Astrocyte (in vitro differentiated cells and primary cell): Measurements from ENCODE around the gene CMTM8. TPM values are rescaled to one million over a fixed set of nuclear protein-coding genes. Genes with fewer than 3 reads are reported as not detected.

Experiments
- DNase-seq: peaks from one replicate; pipeline ENCODE4 v3.0.0-alpha.2; 2010; ENCODE audit warnings: low read depth
- FAIRE-seq: peaks from 2 replicates; lab custom pipeline; 2011; peaks lifted over from hg19 to GRCh38; lab: Jason Lieb, UNC
- H2AFZ ChIP-seq: 2 replicates; pipeline ENCODE4 v1.6.0; 2012; ENCODE audit warnings: low read depth, low read length, inconsistent platforms
- H3K27ac ChIP-seq: 2 replicates; pipeline ENCODE4 v1.5.1; 2011; ENCODE audit warnings: low read depth, low read length, inconsistent platforms
- H3K27me3 ChIP-seq: 2 replicates; pipeline ENCODE4 v1.6.0; 2011; ENCODE audit warnings: low read length, inconsistent platforms; ENCODE audit not compliant: insufficient read depth
- H3K36me3 ChIP-seq: 2 replicates; pipeline ENCODE4 v1.5.1; 2011; ENCODE audit warnings: low read length, inconsistent platforms; ENCODE audit not compliant: insufficient read depth
- H3K4me1 ChIP-seq: 2 replicates; pipeline ENCODE4 v1.5.1; 2011; ENCODE audit warnings: low read length, inconsistent platforms; ENCODE audit not compliant: insufficient read depth
- H3K4me2 ChIP-seq: 2 replicates; pipeline ENCODE4 v1.6.0; 2012; ENCODE audit warnings: low read length, inconsistent platforms
- H3K4me3 ChIP-seq: 2 replicates; pipeline ENCODE4 v1.5.1; 2011; ENCODE audit warnings: low read depth, mild to moderate bottlenecking, low read length, inconsistent platforms; ENCODE audit not compliant: insufficient read depth
- H3K79me2 ChIP-seq: 2 replicates; pipeline ENCODE4 v1.6.0; 2012; ENCODE audit warnings: mild to moderate bottlenecking, low read length, inconsistent platforms; ENCODE audit not compliant: insufficient read depth
- H3K9ac ChIP-seq: 2 replicates; pipeline ENCODE4 v1.6.0; 2012; ENCODE audit warnings: mild to moderate bottlenecking, low read length, inconsistent platforms
- H3K9me3 ChIP-seq: 2 replicates; pipeline ENCODE4 v1.5.1; 2012; ENCODE audit warnings: low read depth, mild to moderate bottlenecking, low read length, inconsistent platforms; ENCODE audit not compliant: insufficient read depth
- H4K20me1 ChIP-seq: 2 replicates; pipeline ENCODE4 v1.6.0; 2012; ENCODE audit warnings: low read length, inconsistent platforms; ENCODE audit not compliant: insufficient read depth
- H3K27ac Mint-ChIP-seq: one replicate; pipeline ENCODE4 v1.8.0; 2021; ENCODE audit warnings: mild to moderate bottlenecking, mixed read lengths; ENCODE audit not compliant: unreplicated experiment
- H3K27me3 Mint-ChIP-seq: one replicate; pipeline ENCODE4 v1.8.0; 2021; ENCODE audit warnings: low read depth, mixed read lengths; ENCODE audit not compliant: unreplicated experiment
- H3K36me3 Mint-ChIP-seq: one replicate; pipeline ENCODE4 v1.8.0; 2021; ENCODE audit warnings: low read depth, mixed read lengths; ENCODE audit not compliant: unreplicated experiment
- H3K4me1 Mint-ChIP-seq: one replicate; pipeline ENCODE4 v1.8.0; 2021; ENCODE audit warnings: low read depth, mixed read lengths; ENCODE audit not compliant: unreplicated experiment
- H3K4me3 Mint-ChIP-seq: one replicate; pipeline ENCODE4 v1.8.0; 2021; ENCODE audit warnings: mild to moderate bottlenecking, moderate library complexity, mixed read lengths; ENCODE audit not compliant: unreplicated experiment
- H3K9me3 Mint-ChIP-seq: one replicate; pipeline ENCODE4 v1.8.0; 2021; ENCODE audit warnings: mild to moderate bottlenecking, mixed read lengths; ENCODE audit not compliant: unreplicated experiment
- EZH2 ChIP-seq: IDR thresholded peaks from 2 replicates; pipeline ENCODE4 v1.6.1; 2012; ENCODE audit warnings: mild to moderate bottlenecking, low read length, inconsistent platforms; ENCODE audit not compliant: insufficient read depth
- total RNA-seq: library from RNA; stranded (reverse); gene quantifications from 2 replicates; pipeline ENCODE4 v1.2.1, GENCODE V29; 2021
- TF ChIP-seq, protein P1 (sequence below): IDR thresholded peaks from 2 replicates; pipeline ENCODE4 v1.5.1; 2011; ENCODE audit warnings: low read depth, mild to moderate bottlenecking, inconsistent platforms, low read length, moderate library complexity; ENCODE audit not compliant: insufficient read depth

The CMTM8 gene
- total RNA-seq, 1 donor from 2014 or later, result 1.6 TPM

DNA sequence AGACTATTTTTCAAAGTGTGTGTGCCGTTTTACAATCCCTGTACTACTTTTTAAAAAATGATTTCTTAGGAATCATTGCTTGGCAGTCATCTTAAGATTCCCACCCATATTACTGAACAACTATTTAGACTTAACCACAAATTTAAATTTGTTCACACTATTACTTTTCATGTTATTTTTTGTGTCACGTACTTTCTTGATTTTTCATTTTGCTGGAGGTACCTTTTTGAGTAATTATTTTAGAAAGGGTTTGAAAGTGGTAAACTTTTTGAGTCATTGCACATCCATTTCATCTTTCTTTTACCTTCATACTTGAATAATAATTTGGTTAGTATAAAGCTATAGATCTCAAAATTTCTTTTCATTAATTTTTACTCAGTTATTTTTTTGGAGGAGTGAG is 16.9 kb downstream of the CMTM8 start:
- Histone ChIP-seq H3K36me3 (no peaks in the 10 kb centered on the region), H3K9me3 (no peaks in the 10 kb centered on the region), H3K4me2 (no peak overlapping the region), H3K9ac (no peak overlapping the region), H3K4me1 (no peaks in the 10 kb centered on the region), H3K4me3 (no peak overlapping the region), H3K27me3 (no peaks in the 10 kb centered on the region), H3K27ac (no peak overlapping the region), H4K20me1 (no peaks in the 10 kb centered on the region), H3K79me2 (no peaks in the 10 kb centered on the region), H2AFZ (no peak overlapping the region)
- Mint-ChIP-seq H3K27me3 (no peaks in the 10 kb centered on the region), H3K27ac (no peak overlapping the region), H3K4me1 (no peaks in the 10 kb centered on the region), H3K9me3 (peaks cover 2% of the 10 kb centered on the region), H3K36me3 (no peaks in the 10 kb centered on the region), H3K4me3 (no peak overlapping the region)
- FAIRE-seq, result no peak
- no peak for DNase-seq
- TF ChIP-seq, protein P1, sequence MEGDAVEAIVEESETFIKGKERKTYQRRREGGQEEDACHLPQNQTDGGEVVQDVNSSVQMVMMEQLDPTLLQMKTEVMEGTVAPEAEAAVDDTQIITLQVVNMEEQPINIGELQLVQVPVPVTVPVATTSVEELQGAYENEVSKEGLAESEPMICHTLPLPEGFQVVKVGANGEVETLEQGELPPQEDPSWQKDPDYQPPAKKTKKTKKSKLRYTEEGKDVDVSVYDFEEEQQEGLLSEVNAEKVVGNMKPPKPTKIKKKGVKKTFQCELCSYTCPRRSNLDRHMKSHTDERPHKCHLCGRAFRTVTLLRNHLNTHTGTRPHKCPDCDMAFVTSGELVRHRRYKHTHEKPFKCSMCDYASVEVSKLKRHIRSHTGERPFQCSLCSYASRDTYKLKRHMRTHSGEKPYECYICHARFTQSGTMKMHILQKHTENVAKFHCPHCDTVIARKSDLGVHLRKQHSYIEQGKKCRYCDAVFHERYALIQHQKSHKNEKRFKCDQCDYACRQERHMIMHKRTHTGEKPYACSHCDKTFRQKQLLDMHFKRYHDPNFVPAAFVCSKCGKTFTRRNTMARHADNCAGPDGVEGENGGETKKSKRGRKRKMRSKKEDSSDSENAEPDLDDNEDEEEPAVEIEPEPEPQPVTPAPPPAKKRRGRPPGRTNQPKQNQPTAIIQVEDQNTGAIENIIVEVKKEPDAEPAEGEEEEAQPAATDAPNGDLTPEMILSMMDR, result no peak
- TF ChIP-seq EZH2, result no peak

DNA sequence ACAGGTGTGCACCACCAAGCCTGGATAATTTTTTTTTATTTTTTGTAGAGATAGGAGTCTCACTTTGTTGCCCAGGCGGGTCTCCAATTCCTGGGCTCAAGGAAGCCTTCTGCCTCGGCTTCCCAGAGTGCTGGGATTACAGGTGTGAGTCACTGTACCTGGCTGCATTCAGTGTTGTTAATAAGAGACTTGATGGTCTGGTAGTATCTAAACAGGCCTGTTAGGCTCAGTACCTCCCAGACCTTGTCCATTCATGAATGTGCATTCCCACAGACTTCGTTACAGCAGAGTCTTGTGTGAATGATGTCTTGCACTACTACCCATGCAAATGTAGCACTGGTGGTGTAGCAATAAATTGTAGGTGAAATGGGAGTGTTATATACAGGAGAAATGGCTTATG is 17.7 kb downstream of the CMTM8 start:
- no peaks in the 10 kb centered on the region for H3K4me1 Mint-ChIP-seq
- DNase-seq (no peak), FAIRE-seq (no peak)
- H3K4me3 Mint-ChIP-seq, result no peak overlapping the region
- no peaks in the 10 kb centered on the region for H3K36me3 Mint-ChIP-seq
- no peaks in the 10 kb centered on the region for H3K27me3 Mint-ChIP-seq
- H4K20me1 ChIP-seq, result no peaks in the 10 kb centered on the region
- H2AFZ ChIP-seq, result no peak overlapping the region
- no peaks in the 10 kb centered on the region for H3K36me3 ChIP-seq
- no peak overlapping the region for H3K4me2 ChIP-seq
- no peaks in the 10 kb centered on the region for H3K27me3 ChIP-seq
- no peak overlapping the region for H3K9ac ChIP-seq
- H3K27ac ChIP-seq, result no peak overlapping the region
- TF ChIP-seq EZH2, result no peak
- TF ChIP-seq, protein P1, result no peak
- H3K4me3 ChIP-seq, result no peak overlapping the region
- H3K9me3 ChIP-seq, result no peaks in the 10 kb centered on the region
- H3K27ac Mint-ChIP-seq, result no peak overlapping the region
- H3K79me2 ChIP-seq, result no peaks in the 10 kb centered on the region
- H3K4me1 ChIP-seq, result no peaks in the 10 kb centered on the region
- H3K9me3 Mint-ChIP-seq, result peaks cover 2% of the 10 kb centered on the region

DNA sequence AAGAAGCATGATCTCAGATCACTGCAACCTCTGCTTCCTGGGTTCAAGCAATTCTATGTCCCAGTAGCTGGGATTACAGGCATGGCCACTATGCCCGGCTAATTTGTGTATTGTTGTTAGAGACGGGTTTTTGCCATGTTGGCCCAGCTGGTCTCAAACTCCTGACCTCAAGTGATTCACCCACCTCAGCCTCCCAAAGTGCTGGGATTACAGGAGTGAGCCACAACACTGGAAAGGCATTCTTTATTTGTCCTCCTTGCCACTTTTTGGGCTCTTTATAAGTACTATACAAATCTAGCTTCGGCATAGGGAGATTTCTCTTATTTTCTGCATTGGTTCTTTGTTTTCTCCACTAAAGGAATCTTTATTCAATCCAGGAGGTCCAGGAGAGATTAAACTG is 18.6 kb downstream of the CMTM8 start:
- Histone ChIP-seq H2AFZ (no peak overlapping the region), H3K4me3 (no peak overlapping the region), H3K36me3 (no peaks in the 10 kb centered on the region), H3K27me3 (no peaks in the 10 kb centered on the region), H3K9ac (no peak overlapping the region), H3K27ac (no peak overlapping the region), H3K4me1 (no peaks in the 10 kb centered on the region), H3K4me2 (no peak overlapping the region), H4K20me1 (no peaks in the 10 kb centered on the region), H3K9me3 (no peaks in the 10 kb centered on the region), H3K79me2 (no peaks in the 10 kb centered on the region)
- Mint-ChIP-seq H3K9me3 (peaks cover 2% of the 10 kb centered on the region), H3K36me3 (no peaks in the 10 kb centered on the region), H3K27ac (no peak overlapping the region), H3K4me1 (no peaks in the 10 kb centered on the region), H3K4me3 (no peak overlapping the region), H3K27me3 (no peaks in the 10 kb centered on the region)
- no peak for FAIRE-seq
- DNase-seq, result no peak
- TF ChIP-seq, protein P1, result no peak
- TF ChIP-seq EZH2, result no peak
